SK-N-SH (cell line): ENCODE data around the gene THEMIS2.

Experiments used
- FOXM1 ChIP-seq: IDR thresholded peaks from 2 replicates; pipeline ENCODE4 v1.4.0; 2012; ENCODE audit warnings: low read depth, mild to moderate bottlenecking
- MXI1 ChIP-seq: IDR thresholded peaks from 2 replicates; pipeline ENCODE4 v1.6.1; 2012; ENCODE audit warnings: mild to moderate bottlenecking, low read depth, low read length, improper control_type of control experiment
- RXRA ChIP-seq: IDR thresholded peaks from 2 replicates; pipeline ENCODE4 v1.4.0; 2012; ENCODE audit warnings: low read depth, mild to moderate bottlenecking, borderline replicate concordance
- SIN3A ChIP-seq: IDR thresholded peaks from 2 replicates; pipeline ENCODE4 v1.6.1; 2012; ENCODE audit warnings: low read depth, mild to moderate bottlenecking, low read length, moderate library complexity, borderline replicate concordance
- TF ChIP-seq, protein P1 (sequence below): IDR thresholded peaks from 2 replicates; pipeline ENCODE4 v1.4.0; 2012; ENCODE audit warnings: low read depth
- TF ChIP-seq, protein P2 (sequence below): IDR thresholded peaks from 2 replicates; pipeline ENCODE4 v1.6.1; 2012; ENCODE audit warnings: mild to moderate bottlenecking, low read depth, low read length, moderate library complexity
- TF ChIP-seq, protein P3 (sequence below): fragments of 200-600 bp; sonication (generic); IDR thresholded peaks from 2 replicates; pipeline ENCODE4 v1.6.1; 2017; ENCODE audit warnings: antibody characterized with exemption, mild to moderate bottlenecking, moderate library complexity

DNA sequence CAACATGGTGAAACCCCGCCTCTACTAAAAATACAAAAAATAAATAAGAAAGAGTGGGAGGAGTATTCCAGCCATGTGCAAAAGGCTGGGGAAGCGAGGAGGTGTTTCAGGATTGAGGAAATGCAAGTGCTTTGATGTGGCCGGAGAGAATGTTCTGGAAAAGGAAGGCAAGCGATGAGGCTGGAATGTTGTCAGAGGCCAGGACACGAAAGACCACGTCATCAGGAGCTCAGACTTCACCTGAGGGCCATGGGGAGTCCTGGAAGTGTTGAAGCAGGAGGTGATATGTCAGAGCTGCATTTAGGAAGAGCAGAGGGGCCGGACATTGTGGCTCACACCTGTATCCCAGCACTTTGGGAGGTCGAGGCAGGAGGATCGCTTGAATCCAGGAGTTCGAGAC is 10.9 kb upstream of the THEMIS2 start:
- TF ChIP-seq FOXM1 (no peak), RXRA (no peak), MXI1 (no peak), SIN3A (no peak)
- TF ChIP-seq, protein P1, sequence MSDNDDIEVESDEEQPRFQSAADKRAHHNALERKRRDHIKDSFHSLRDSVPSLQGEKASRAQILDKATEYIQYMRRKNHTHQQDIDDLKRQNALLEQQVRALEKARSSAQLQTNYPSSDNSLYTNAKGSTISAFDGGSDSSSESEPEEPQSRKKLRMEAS, result no peak
- TF ChIP-seq, protein P2, sequence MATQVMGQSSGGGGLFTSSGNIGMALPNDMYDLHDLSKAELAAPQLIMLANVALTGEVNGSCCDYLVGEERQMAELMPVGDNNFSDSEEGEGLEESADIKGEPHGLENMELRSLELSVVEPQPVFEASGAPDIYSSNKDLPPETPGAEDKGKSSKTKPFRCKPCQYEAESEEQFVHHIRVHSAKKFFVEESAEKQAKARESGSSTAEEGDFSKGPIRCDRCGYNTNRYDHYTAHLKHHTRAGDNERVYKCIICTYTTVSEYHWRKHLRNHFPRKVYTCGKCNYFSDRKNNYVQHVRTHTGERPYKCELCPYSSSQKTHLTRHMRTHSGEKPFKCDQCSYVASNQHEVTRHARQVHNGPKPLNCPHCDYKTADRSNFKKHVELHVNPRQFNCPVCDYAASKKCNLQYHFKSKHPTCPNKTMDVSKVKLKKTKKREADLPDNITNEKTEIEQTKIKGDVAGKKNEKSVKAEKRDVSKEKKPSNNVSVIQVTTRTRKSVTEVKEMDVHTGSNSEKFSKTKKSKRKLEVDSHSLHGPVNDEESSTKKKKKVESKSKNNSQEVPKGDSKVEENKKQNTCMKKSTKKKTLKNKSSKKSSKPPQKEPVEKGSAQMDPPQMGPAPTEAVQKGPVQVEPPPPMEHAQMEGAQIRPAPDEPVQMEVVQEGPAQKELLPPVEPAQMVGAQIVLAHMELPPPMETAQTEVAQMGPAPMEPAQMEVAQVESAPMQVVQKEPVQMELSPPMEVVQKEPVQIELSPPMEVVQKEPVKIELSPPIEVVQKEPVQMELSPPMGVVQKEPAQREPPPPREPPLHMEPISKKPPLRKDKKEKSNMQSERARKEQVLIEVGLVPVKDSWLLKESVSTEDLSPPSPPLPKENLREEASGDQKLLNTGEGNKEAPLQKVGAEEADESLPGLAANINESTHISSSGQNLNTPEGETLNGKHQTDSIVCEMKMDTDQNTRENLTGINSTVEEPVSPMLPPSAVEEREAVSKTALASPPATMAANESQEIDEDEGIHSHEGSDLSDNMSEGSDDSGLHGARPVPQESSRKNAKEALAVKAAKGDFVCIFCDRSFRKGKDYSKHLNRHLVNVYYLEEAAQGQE, result no peak
- TF ChIP-seq, protein P3, sequence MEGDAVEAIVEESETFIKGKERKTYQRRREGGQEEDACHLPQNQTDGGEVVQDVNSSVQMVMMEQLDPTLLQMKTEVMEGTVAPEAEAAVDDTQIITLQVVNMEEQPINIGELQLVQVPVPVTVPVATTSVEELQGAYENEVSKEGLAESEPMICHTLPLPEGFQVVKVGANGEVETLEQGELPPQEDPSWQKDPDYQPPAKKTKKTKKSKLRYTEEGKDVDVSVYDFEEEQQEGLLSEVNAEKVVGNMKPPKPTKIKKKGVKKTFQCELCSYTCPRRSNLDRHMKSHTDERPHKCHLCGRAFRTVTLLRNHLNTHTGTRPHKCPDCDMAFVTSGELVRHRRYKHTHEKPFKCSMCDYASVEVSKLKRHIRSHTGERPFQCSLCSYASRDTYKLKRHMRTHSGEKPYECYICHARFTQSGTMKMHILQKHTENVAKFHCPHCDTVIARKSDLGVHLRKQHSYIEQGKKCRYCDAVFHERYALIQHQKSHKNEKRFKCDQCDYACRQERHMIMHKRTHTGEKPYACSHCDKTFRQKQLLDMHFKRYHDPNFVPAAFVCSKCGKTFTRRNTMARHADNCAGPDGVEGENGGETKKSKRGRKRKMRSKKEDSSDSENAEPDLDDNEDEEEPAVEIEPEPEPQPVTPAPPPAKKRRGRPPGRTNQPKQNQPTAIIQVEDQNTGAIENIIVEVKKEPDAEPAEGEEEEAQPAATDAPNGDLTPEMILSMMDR, result no peak
